Urinary bladder (tissue), 4 donors: ENCODE measurements around the gene ARAP3. TPM values are rescaled to one million over a fixed set of nuclear protein-coding genes. Genes with fewer than 3 reads are reported as not detected.

Experiments used
- DNase-seq: peaks from one replicate; pipeline ENCODE4 v3.0.0-alpha.2; 2015; ENCODE audit errors: extremely low spot score
- H3K27ac ChIP-seq: one replicate; pipeline ENCODE4 v1.5.1; 2013; ENCODE audit warnings: low read depth, mild to moderate bottlenecking, moderate library complexity
- H3K36me3 ChIP-seq: one replicate; pipeline ENCODE4 v1.6.1; 2013; ENCODE audit warnings: mild to moderate bottlenecking, moderate library complexity; ENCODE audit not compliant: insufficient read depth
- H3K4me1 ChIP-seq: one replicate; pipeline ENCODE4 v1.6.1; 2013; ENCODE audit warnings: mild to moderate bottlenecking, moderate library complexity; ENCODE audit not compliant: insufficient read depth
- H3K4me3 ChIP-seq: one replicate; pipeline ENCODE4 v1.5.1; 2013; ENCODE audit warnings: low read depth, low read length
- WGBS: extraction: QIAGEN DNeasy Blood & Tissue Kit; methylation state at CpG from one replicate; pipeline ENCODE4 v1.1.7; 2013; 5-methylcytosine and 5-hydroxymethylcytosine counted together
- polyA plus RNA-seq: library from polyadenylated mRNA; stranded (reverse); fragments of 200-250 nt; gene quantifications from one replicate; pipeline ENCODE4 v1.2.3, GENCODE V29; 2013
- total RNA-seq: library from RNA; depleted of rRNA; stranded (reverse); fragments of >200 nt; gene quantifications from one replicate; pipeline ENCODE4 v1.2.3, GENCODE V29; 2014
- donor health status: healthy with polysubstance abuse.
- donor health status: healthy.

ARAP3 gene
- total and polyA plus RNA-seq, 2 donors = 9.8 to 11.7 TPM

DNA sequence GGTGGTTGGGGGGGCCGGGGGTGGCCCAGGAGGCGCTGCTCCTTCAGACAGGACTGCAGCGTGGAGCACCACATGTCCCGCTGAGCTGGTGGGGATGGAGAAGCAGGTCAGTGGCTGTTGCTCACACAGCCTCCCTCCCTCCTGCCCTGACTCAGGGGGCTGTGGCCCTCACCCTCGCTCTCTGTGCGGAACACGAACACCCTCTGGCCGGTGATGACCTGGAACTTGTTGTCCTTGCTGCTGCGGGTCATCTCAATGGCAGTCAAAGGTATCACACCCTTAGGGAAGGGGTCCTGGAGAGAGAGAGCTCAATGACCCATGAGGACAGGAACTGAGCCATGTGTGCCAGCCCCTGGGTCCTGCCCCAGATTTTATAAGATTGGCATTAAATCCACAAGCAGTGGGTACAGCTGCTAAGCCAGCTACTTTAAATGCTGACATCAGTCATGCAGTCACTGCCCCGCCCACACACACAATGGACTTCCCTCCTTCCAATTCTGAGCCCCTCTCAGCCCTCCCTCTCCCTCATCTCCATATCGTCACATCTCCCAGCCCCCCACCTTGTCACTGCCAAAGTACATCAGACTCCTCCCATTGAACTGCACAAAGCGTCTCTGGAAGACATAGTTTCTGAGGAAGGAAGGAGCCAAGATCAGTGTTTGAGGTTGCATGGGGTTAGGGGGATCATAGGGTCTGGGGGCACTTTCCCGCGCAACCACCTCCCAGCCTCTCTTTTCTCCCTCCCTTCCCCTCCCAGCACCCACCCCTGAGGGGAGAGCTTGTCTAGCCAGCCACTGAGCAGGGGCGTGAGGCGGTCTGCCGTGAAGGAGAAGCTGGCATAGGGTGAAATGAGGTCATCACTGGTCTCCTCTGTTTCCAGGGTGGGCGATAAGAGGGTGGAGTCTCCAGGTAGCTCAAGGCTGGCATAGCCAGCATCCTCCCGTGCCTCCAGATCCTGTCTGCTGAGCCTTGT, 8.9 kb downstream of the ARAP3 start:
- no peaks in the 10 kb centered on the region for H3K4me1 ChIP-seq
- no peak overlapping the region for H3K27ac ChIP-seq
- DNase-seq = no peak
- H3K4me3 ChIP-seq = no peak overlapping the region
- no peaks in the 10 kb centered on the region for H3K36me3 ChIP-seq
- WGBS = 78% methylated on average over 19 of the region's 19 CpGs

DNA sequence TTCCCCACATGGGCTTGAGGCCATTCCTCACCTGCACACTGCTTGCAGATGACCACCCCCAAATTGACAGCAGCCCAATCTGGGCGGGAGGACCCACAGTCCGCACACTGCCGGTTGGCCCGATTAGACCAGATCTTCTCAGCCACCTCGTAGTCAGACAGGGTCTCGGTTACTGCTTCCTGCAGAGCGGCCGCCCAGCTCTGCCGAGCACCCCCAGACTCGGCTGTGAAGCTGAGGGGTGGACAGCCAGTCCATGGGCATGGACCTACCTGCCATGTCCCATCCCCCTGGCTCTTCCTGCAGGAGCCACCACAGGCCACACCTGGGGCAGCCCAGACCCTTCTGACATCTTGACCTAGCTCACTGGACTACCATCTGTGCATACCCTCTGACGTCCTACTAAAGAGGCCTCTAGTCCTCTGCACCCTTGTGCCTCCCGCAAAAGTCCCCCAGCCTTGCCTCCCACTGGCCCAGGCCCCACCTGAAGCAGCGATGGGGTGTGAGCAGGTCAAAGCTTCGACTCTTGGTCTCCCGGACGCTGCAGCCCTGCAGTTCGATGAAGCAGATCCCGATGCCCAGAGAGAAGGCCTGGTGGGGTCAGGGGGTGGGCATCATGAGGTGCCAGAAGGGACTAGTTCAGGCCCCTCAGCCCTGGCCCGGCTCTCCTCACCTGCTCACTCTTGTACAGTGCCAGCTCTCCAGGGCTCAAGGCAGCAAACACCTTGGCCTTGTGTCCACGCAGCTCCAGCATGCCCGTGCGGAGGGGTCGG, 9.8 kb downstream of the ARAP3 start:
- Histone ChIP-seq H3K27ac (no peak overlapping the region), H3K4me1 (no peaks in the 10 kb centered on the region), H3K4me3 (no peak overlapping the region), H3K36me3 (no peaks in the 10 kb centered on the region)
- 93% methylated on average over 23 of the region's 23 CpGs for WGBS
- DNase-seq = no peak

DNA sequence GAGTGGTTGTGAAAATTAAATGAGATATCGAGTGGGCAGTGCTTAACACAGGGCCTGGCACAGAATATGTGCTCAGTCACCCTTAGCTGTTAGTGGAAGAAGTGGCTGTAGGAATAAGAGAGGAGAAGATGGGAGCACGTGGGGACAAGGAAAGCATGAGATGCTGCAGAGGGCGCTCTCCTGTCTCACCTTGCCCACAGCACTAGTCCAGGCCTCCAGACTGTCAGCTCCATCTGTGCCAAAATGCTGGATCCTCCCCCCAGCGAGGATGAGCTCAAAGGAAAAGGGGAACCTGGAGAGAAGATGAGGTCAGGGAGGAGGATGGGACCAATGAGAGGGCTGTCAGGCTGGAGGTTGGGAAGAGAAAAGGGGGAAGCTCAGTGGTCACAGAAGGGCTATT, 12.5 kb downstream of the ARAP3 start:
- no peaks in the 10 kb centered on the region for H3K36me3 ChIP-seq
- no peak overlapping the region for H3K27ac ChIP-seq
- H3K4me1 ChIP-seq = no peaks in the 10 kb centered on the region
- no peak overlapping the region for H3K4me3 ChIP-seq
- 83% methylated on average over 4 of the region's 4 CpGs for WGBS
- no peak for DNase-seq

- no peak for DNase-seq
- H3K4me1 ChIP-seq = no peaks in the 10 kb centered on the region
- H3K4me3 ChIP-seq = no peak overlapping the region
- 84% methylated on average over 8 of the region's 8 CpGs for WGBS
- H3K27ac ChIP-seq = no peak overlapping the region
- H3K36me3 ChIP-seq = no peaks in the 10 kb centered on the region
Measured at GRCh38 chr5:141668601-141669265, 13.3 kb downstream of the ARAP3 start.

- DNase-seq = no peak
- no peaks in the 10 kb centered on the region for H3K36me3 ChIP-seq
- H3K27ac ChIP-seq = no peak overlapping the region
- WGBS = 86% methylated on average over 18 of the region's 18 CpGs
- no peaks in the 10 kb centered on the region for H3K4me1 ChIP-seq
- no peak overlapping the region for H3K4me3 ChIP-seq
Measured at GRCh38 chr5:141665995-141666940, 15.8 kb downstream of the ARAP3 start.

GRCh38 chr5:141664733-141665461, 17.1 kb downstream of the ARAP3 start:
- H3K36me3 ChIP-seq = no peaks in the 10 kb centered on the region
- no peak overlapping the region for H3K4me3 ChIP-seq
- H3K27ac ChIP-seq = no peak overlapping the region
- 38% methylated on average over 13 of the region's 13 CpGs for WGBS
- peak; percentile 57 for DNase-seq
- H3K4me1 ChIP-seq = no peaks in the 10 kb centered on the region

GRCh38 chr5:141663506-141663905, 18.5 kb downstream of the ARAP3 start:
- 89% methylated on average over 8 of the region's 8 CpGs for WGBS
- H3K4me3 ChIP-seq = no peak overlapping the region

GRCh38 chr5:141662028-141662427, 20.0 kb downstream of the ARAP3 start:
- Histone ChIP-seq H3K4me1 (no peaks in the 10 kb centered on the region), H3K4me3 (no peak overlapping the region), H3K27ac (no peak overlapping the region), H3K36me3 (no peaks in the 10 kb centered on the region)
- no peak for DNase-seq
- 87% methylated on average over 17 of the region's 17 CpGs for WGBS

More at GRCh38 chr5:141663506-141663905, 18.5 kb downstream of the ARAP3 start:
- no peaks in the 10 kb centered on the region for H3K36me3 ChIP-seq
- no peak overlapping the region for H3K27ac ChIP-seq
- no peaks in the 10 kb centered on the region for H3K4me1 ChIP-seq
- no peak for DNase-seq

DNA sequence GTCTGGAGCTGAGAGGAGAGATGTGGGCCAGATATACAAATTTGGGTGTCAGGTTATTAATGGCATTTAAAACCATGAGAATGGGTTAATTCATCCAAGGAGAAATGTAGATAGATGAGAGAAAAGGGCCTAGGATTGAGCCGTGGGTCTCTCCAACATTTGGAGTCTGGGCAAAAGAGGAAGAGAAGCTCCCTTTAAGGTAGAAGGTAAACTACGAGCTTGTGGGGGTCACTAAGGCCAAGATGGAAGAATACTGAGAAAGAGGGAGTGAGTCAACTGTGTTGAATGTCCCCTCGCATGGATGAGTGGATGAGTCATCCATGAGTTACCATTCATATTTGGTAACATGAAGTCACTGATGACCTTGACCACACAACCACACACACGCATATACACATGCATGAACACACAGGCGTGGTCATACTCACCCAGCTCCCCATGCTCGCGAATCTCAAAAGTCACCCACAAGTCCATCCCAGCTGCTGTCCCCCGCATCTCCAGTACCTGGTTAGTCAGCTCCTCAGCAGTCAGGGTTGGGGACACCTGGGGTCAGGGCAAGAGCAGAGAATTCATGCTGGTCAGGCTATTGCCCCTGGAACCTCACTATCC, 24.0 kb downstream of the ARAP3 start:
- WGBS = 85% methylated on average over 8 of the region's 8 CpGs
- DNase-seq = no peak
- H3K4me3 ChIP-seq = no peak overlapping the region

DNA sequence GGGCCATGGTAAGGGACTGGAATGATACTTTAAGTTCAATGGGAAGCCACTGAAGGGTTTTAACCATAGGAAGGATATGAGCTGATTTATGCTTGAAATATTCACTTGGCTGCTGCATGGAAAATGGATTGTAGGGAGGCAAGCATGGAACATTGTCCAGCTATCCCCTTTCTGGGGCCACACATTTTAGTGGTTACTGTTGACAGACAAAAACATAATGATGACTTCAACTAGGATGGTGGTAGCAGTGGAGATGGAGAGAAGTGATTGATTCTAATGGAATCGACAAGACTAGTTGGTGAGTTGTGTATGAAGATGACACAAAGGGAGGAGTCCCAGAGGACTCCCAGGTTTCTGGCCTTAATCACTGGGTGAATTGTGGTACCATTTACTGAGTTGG, 24.6 kb downstream of the ARAP3 start:
- WGBS = 100% methylated on average over 1 of the region's 1 CpG
- no peak overlapping the region for H3K27ac ChIP-seq
- H3K4me3 ChIP-seq = no peak overlapping the region
- no peaks in the 10 kb centered on the region for H3K36me3 ChIP-seq
- DNase-seq = no peak
- no peaks in the 10 kb centered on the region for H3K4me1 ChIP-seq

More for the DNA sequence above, 24.0 kb downstream of the ARAP3 start:
- no peaks in the 10 kb centered on the region for H3K4me1 ChIP-seq
- H3K36me3 ChIP-seq = no peaks in the 10 kb centered on the region
- H3K27ac ChIP-seq = no peak overlapping the region

DNA sequence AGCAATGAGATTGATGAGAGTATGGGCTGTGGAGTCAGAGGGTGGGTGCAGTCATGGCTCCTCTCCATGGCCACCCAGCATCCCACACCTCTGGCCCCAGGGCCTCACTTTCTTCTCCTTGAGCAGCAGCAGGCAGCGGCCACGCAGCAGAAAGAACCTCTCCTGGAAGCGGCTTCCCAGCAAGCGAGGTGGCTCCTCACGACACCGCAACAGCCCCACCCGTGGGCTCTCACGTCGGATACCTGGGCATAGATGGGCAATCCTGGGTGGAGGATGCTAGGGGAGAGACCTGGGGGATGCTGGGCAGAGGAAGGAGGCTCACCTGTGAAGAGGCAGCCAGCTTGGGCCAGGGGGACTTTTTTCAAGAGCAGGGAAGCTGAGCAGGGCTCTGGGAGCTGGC, 25.6 kb downstream of the ARAP3 start:
- WGBS = 96% methylated on average over 9 of the region's 9 CpGs
- Histone ChIP-seq H3K36me3 (no peaks in the 10 kb centered on the region), H3K4me3 (no peak overlapping the region), H3K27ac (no peak overlapping the region), H3K4me1 (peaks cover 2% of the 10 kb centered on the region)
- DNase-seq = no peak

GRCh38 chr5:141655020-141655419, 27.0 kb downstream of the ARAP3 start:
- 83% methylated on average over 7 of the region's 7 CpGs for WGBS
- no peak overlapping the region for H3K4me3 ChIP-seq
- H3K27ac ChIP-seq = no peak overlapping the region
- no peaks in the 10 kb centered on the region for H3K36me3 ChIP-seq
- H3K4me1 ChIP-seq = peaks cover 2% of the 10 kb centered on the region
- no peak for DNase-seq
